ENCODE measurements around the gene TTLL11. TPM values are rescaled to one million over a fixed set of nuclear protein-coding genes. Genes with fewer than 3 reads are reported as not detected.

The TTLL11 gene
- total and polyA plus RNA-seq, 4 donors = 12.3 to 21.1 (median 19.1) TPM

GRCh38 chr9:121816449-121816817 is 276.7 kb downstream of the TTLL11 start:
- Histone ChIP-seq H3K4me1 (ENCODE audit: control insufficient read depth, insufficient read depth, low read length) (peaks cover 54% of the 10 kb centered on the region), H3K9me3 (ENCODE audit: control insufficient read depth, insufficient read depth, low read length) (no peaks in the 10 kb centered on the region), H3K36me3 (ENCODE audit: control insufficient read depth, insufficient read depth, low read length) (no peaks in the 10 kb centered on the region), H3K4me3 (ENCODE audit: low read depth, low read length) (no peak overlapping the region), H3K27me3 (ENCODE audit: control insufficient read depth, insufficient read depth, low read length) (no peaks in the 10 kb centered on the region), H3K27ac (ENCODE audit: low read depth, low read length) (no peak overlapping the region)
- DNase-seq (ENCODE audit: low read depth in 4 of 6, low spot score in 6 of 6) = no peak
- 87% methylated on average over 21 of the region's 23 CpGs for WGBS (ENCODE audit: insufficient coverage)

- Histone ChIP-seq H3K9me3 (ENCODE audit: control insufficient read depth, insufficient read depth, low read length) (no peaks in the 10 kb centered on the region), H3K36me3 (ENCODE audit: control insufficient read depth, insufficient read depth, low read length) (no peaks in the 10 kb centered on the region), H3K4me3 (ENCODE audit: low read depth, low read length) (no peak overlapping the region), H3K27me3 (ENCODE audit: control insufficient read depth, insufficient read depth, low read length) (no peaks in the 10 kb centered on the region), H3K4me1 (ENCODE audit: control insufficient read depth, insufficient read depth, low read length) (peaks cover 54% of the 10 kb centered on the region), H3K27ac (ENCODE audit: low read depth, low read length) (no peak overlapping the region)
- DNase-seq (ENCODE audit: low read depth in 4 of 6, low spot score in 6 of 6) = peak in 1 of 6 donors; percentile 88
- WGBS (ENCODE audit: insufficient coverage) = 78% methylated on average over 27 of the region's 31 CpGs
These were observed 277.3 kb downstream of the TTLL11 start for GRCh38 chr9:121815546-121816448.

DNA sequence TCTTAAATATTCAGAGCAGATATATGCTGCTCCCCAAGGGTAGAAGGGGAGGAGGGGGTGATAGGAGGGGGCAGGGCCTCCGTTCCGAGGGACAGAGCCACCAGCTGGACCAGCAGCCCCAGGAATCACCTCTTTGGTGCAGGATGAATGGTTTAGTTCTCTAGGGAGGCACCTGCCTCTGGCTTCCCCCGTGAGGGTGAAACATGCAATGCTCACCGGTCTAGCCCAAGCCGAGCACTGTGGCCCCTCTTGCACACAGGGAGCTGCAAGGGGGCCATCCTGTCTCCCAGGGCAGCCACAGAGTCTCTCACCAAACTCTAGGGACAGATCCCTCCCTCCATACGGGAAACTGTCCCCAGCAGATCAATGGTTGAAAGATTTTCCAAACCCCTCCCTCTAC is 278.0 kb downstream of the TTLL11 start:
- Histone ChIP-seq H3K27ac (ENCODE audit: low read depth, low read length) (no peak overlapping the region), H3K36me3 (ENCODE audit: control insufficient read depth, insufficient read depth, low read length) (no peaks in the 10 kb centered on the region), H3K9me3 (ENCODE audit: control insufficient read depth, insufficient read depth, low read length) (no peaks in the 10 kb centered on the region), H3K4me1 (ENCODE audit: control insufficient read depth, insufficient read depth, low read length) (peaks cover 47% of the 10 kb centered on the region), H3K4me3 (ENCODE audit: low read depth, low read length) (no peak overlapping the region), H3K27me3 (ENCODE audit: control insufficient read depth, insufficient read depth, low read length) (no peaks in the 10 kb centered on the region)
- WGBS (ENCODE audit: insufficient coverage) = 57% methylated on average over 6 of the region's 6 CpGs
- DNase-seq (ENCODE audit: low read depth in 4 of 6, low spot score in 6 of 6) = no peak

- WGBS (ENCODE audit: insufficient coverage) = 71% methylated on average over 7 of the region's 11 CpGs
- Histone ChIP-seq H3K4me3 (ENCODE audit: low read depth, low read length) (no peak overlapping the region), H3K4me1 (ENCODE audit: control insufficient read depth, insufficient read depth, low read length) (peaks cover 42% of the 10 kb centered on the region), H3K36me3 (ENCODE audit: control insufficient read depth, insufficient read depth, low read length) (no peaks in the 10 kb centered on the region), H3K27ac (ENCODE audit: low read depth, low read length) (no peak overlapping the region), H3K9me3 (ENCODE audit: control insufficient read depth, insufficient read depth, low read length) (no peaks in the 10 kb centered on the region), H3K27me3 (ENCODE audit: control insufficient read depth, insufficient read depth, low read length) (no peaks in the 10 kb centered on the region)
- no peak for DNase-seq (ENCODE audit: low read depth in 4 of 6, low spot score in 6 of 6)
These were observed 278.5 kb downstream of the TTLL11 start for GRCh38 chr9:121814594-121814993.

- 88% methylated on average over 6 of the region's 13 CpGs for WGBS (ENCODE audit: insufficient coverage)
- Histone ChIP-seq H3K27me3 (ENCODE audit: control insufficient read depth, insufficient read depth, low read length) (no peaks in the 10 kb centered on the region), H3K4me1 (ENCODE audit: control insufficient read depth, insufficient read depth, low read length) (peaks cover 32% of the 10 kb centered on the region), H3K36me3 (ENCODE audit: control insufficient read depth, insufficient read depth, low read length) (no peaks in the 10 kb centered on the region), H3K27ac (ENCODE audit: low read depth, low read length) (no peak overlapping the region), H3K9me3 (ENCODE audit: control insufficient read depth, insufficient read depth, low read length) (no peaks in the 10 kb centered on the region), H3K4me3 (ENCODE audit: low read depth, low read length) (no peak overlapping the region)
- no peak for DNase-seq (ENCODE audit: low read depth in 4 of 6, low spot score in 6 of 6)
These were observed 279.4 kb downstream of the TTLL11 start for GRCh38 chr9:121813519-121814210.

- Histone ChIP-seq H3K4me1 (ENCODE audit: control insufficient read depth, insufficient read depth, low read length) (peaks cover 35% of the 10 kb centered on the region), H3K27me3 (ENCODE audit: control insufficient read depth, insufficient read depth, low read length) (no peaks in the 10 kb centered on the region), H3K27ac (ENCODE audit: low read depth, low read length) (no peak overlapping the region), H3K36me3 (ENCODE audit: control insufficient read depth, insufficient read depth, low read length) (peaks cover under 1% of the 10 kb centered on the region), H3K9me3 (ENCODE audit: control insufficient read depth, insufficient read depth, low read length) (no peaks in the 10 kb centered on the region), H3K4me3 (ENCODE audit: low read depth, low read length) (no peak overlapping the region)
- DNase-seq (ENCODE audit: low read depth in 4 of 6, low spot score in 6 of 6) = no peak
- WGBS (ENCODE audit: insufficient coverage) = 72% methylated on average over 7 of the region's 12 CpGs
These were observed 280.9 kb downstream of the TTLL11 start for GRCh38 chr9:121812159-121812735.

DNA sequence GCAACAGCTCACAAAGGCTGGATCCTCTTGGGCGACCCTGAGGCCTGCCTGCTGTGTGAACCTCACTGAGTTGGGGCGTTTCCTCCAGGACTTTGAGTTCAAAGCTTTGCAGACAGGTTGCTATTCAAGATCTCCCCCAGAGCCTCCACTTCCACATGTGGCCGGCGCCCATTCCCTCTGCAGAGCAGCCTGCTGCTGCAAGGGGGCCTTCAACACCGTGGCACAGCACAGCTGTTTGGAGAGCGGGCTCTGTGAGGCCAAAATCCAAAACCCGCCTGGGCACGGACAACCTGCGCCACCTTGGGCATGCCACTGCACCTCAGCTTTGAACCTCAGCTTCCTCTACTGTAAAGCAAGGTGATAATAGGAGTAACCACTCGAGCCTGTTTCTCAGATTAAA is 281.4 kb downstream of the TTLL11 start:
- DNase-seq (ENCODE audit: low read depth in 4 of 6, low spot score in 6 of 6) = no peak

GRCh38 chr9:121811140-121811539 is 282.0 kb downstream of the TTLL11 start:
- Histone ChIP-seq H3K27ac (ENCODE audit: low read depth, low read length) (no peak overlapping the region), H3K4me1 (ENCODE audit: control insufficient read depth, insufficient read depth, low read length) (peaks cover 29% of the 10 kb centered on the region), H3K9me3 (ENCODE audit: control insufficient read depth, insufficient read depth, low read length) (no peaks in the 10 kb centered on the region), H3K4me3 (ENCODE audit: low read depth, low read length) (no peak overlapping the region), H3K27me3 (ENCODE audit: control insufficient read depth, insufficient read depth, low read length) (no peaks in the 10 kb centered on the region), H3K36me3 (ENCODE audit: control insufficient read depth, insufficient read depth, low read length) (peaks cover 5% of the 10 kb centered on the region)
- WGBS (ENCODE audit: insufficient coverage) = 89% methylated on average over 9 of the region's 9 CpGs
- DNase-seq (ENCODE audit: low read depth in 4 of 6, low spot score in 6 of 6) = no peak

More for the DNA sequence above, 281.4 kb downstream of the TTLL11 start:
- H3K27me3 ChIP-seq (ENCODE audit: control insufficient read depth, insufficient read depth, low read length) = no peaks in the 10 kb centered on the region
- 96% methylated on average over 5 of the region's 10 CpGs for WGBS (ENCODE audit: insufficient coverage)
- H3K4me3 ChIP-seq (ENCODE audit: low read depth, low read length) = no peak overlapping the region
- H3K4me1 ChIP-seq (ENCODE audit: control insufficient read depth, insufficient read depth, low read length) = peaks cover 35% of the 10 kb centered on the region
- H3K9me3 ChIP-seq (ENCODE audit: control insufficient read depth, insufficient read depth, low read length) = no peaks in the 10 kb centered on the region
- no peak overlapping the region for H3K27ac ChIP-seq (ENCODE audit: low read depth, low read length)
- peaks cover 5% of the 10 kb centered on the region for H3K36me3 ChIP-seq (ENCODE audit: control insufficient read depth, insufficient read depth, low read length)

DNA sequence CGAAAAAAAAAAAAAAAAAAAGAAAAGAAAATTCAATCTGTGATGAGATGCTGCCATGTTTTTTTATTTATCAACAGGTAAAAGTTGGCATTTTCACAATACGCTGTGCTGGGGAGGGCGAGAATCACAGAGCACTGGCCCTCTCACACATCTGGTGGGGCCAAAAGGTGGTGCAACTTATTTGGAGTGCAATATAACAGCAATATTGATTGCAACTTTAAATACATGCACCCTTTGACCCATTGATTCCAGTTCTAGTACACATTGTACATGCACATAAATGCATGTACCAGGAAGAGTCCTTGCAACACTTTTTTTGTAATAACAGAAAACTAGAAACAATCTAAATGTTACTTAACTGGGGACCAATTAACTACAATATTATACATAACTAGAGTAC is 282.6 kb downstream of the TTLL11 start:
- WGBS (ENCODE audit: insufficient coverage) = no CpG with 5 or more reads among the region's 3 CpGs
- Histone ChIP-seq H3K27ac (ENCODE audit: low read depth, low read length) (no peak overlapping the region), H3K4me1 (ENCODE audit: control insufficient read depth, insufficient read depth, low read length) (peaks cover 23% of the 10 kb centered on the region), H3K27me3 (ENCODE audit: control insufficient read depth, insufficient read depth, low read length) (no peaks in the 10 kb centered on the region), H3K36me3 (ENCODE audit: control insufficient read depth, insufficient read depth, low read length) (peaks cover 5% of the 10 kb centered on the region), H3K9me3 (ENCODE audit: control insufficient read depth, insufficient read depth, low read length) (no peaks in the 10 kb centered on the region), H3K4me3 (ENCODE audit: low read depth, low read length) (no peak overlapping the region)
- DNase-seq (ENCODE audit: low read depth in 4 of 6, low spot score in 6 of 6) = no peak

Data from spinal cord (tissue), 10 donors.